ENCODE data around the gene MYCT1.
A peak's percentile ranks its signal among the peaks of the same experiment; 100 is the strongest.

MYCT1 gene

GRCh38 chr6:152723398-152723797 lies 25.7 kb downstream of the MYCT1 start:
- Histone ChIP-seq H3K27ac (no peak overlapping the region), H3K36me3 (no peaks in the 10 kb centered on the region), H3K4me3 (ENCODE audit: low read depth, low read length) (no peak overlapping the region), H3K27me3 (ENCODE audit: insufficient read depth, low read depth, severe bottlenecking) (no peaks in the 10 kb centered on the region), H3K9me3 (ENCODE audit: severe bottlenecking) (no peaks in the 10 kb centered on the region)
- TF ChIP-seq CTCF (IDR thresholded peaks at IDR 0.05; ENCODE audit: low read depth, low read length), result no peak
- no peak for DNase-seq

- H3K27ac ChIP-seq, result no peak overlapping the region
- no peak overlapping the region for H3K4me3 ChIP-seq (ENCODE audit: low read depth, low read length)
- no peaks in the 10 kb centered on the region for H3K36me3 ChIP-seq
- no peak for TF ChIP-seq CTCF (IDR thresholded peaks at IDR 0.05; ENCODE audit: low read depth, low read length)
- no peak for DNase-seq
- H3K27me3 ChIP-seq (ENCODE audit: insufficient read depth, low read depth, severe bottlenecking), result peaks cover 2% of the 10 kb centered on the region
- no peaks in the 10 kb centered on the region for H3K9me3 ChIP-seq (ENCODE audit: severe bottlenecking)
Observed at GRCh38 chr6:152726313-152726712, 28.6 kb downstream of the MYCT1 start.

GRCh38 chr6:152727507-152727906 lies 29.8 kb downstream of the MYCT1 start:
- Histone ChIP-seq H3K4me3 (ENCODE audit: low read depth, low read length) (no peak overlapping the region), H3K9me3 (ENCODE audit: severe bottlenecking) (no peaks in the 10 kb centered on the region), H3K36me3 (no peaks in the 10 kb centered on the region), H3K27me3 (ENCODE audit: insufficient read depth, low read depth, severe bottlenecking) (peaks cover 2% of the 10 kb centered on the region), H3K27ac (no peak overlapping the region)
- no peak for DNase-seq
- peak; percentile 52 for TF ChIP-seq CTCF (IDR thresholded peaks at IDR 0.05; ENCODE audit: low read depth, low read length)

- no peak for DNase-seq
- H3K27ac ChIP-seq, result no peak overlapping the region
- no peak overlapping the region for H3K4me3 ChIP-seq (ENCODE audit: low read depth, low read length)
- H3K27me3 ChIP-seq (ENCODE audit: insufficient read depth, low read depth, severe bottlenecking), result peaks cover 2% of the 10 kb centered on the region
- H3K9me3 ChIP-seq (ENCODE audit: severe bottlenecking), result no peaks in the 10 kb centered on the region
- no peaks in the 10 kb centered on the region for H3K36me3 ChIP-seq
- no peak for TF ChIP-seq CTCF (IDR thresholded peaks at IDR 0.05; ENCODE audit: low read depth, low read length)
Observed at GRCh38 chr6:152734630-152735029, 36.9 kb downstream of the MYCT1 start.

GRCh38 chr6:152736687-152737273 lies 39.1 kb downstream of the MYCT1 start:
- no peak for TF ChIP-seq CTCF (IDR thresholded peaks at IDR 0.05; ENCODE audit: low read depth, low read length)
- no peaks in the 10 kb centered on the region for H3K9me3 ChIP-seq (ENCODE audit: severe bottlenecking)
- H3K4me3 ChIP-seq (ENCODE audit: low read depth, low read length), result no peak overlapping the region
- no peak for DNase-seq
- no peak overlapping the region for H3K27ac ChIP-seq
- H3K36me3 ChIP-seq, result no peaks in the 10 kb centered on the region
- H3K27me3 ChIP-seq (ENCODE audit: insufficient read depth, low read depth, severe bottlenecking), result no peaks in the 10 kb centered on the region

- H3K9me3 ChIP-seq (ENCODE audit: severe bottlenecking), result no peaks in the 10 kb centered on the region
- H3K27ac ChIP-seq, result no peak overlapping the region
- TF ChIP-seq CTCF (IDR thresholded peaks at IDR 0.05; ENCODE audit: low read depth, low read length), result no peak
- H3K27me3 ChIP-seq (ENCODE audit: insufficient read depth, low read depth, severe bottlenecking), result peaks cover 9% of the 10 kb centered on the region
- H3K4me3 ChIP-seq (ENCODE audit: low read depth, low read length), result no peak overlapping the region
- H3K36me3 ChIP-seq, result no peaks in the 10 kb centered on the region
- DNase-seq, result no peak
Observed at GRCh38 chr6:152745509-152746171, 47.9 kb downstream of the MYCT1 start.
